Endothelial cell of umbilical vein (primary cell): ENCODE data around the gene STAB2. TPM values are rescaled to one million over a fixed set of nuclear protein-coding genes. Genes with fewer than 3 reads are reported as not detected.

Experiments
- BruUV-seq: library from RNA; stranded (reverse); fragments of 400-500 nt; replicated peaks from 2 replicates; lab custom pipeline; 2021; lab: Mats Ljungman, UMichigan
- CTCF ChIA-PET: fragments of 300-600, 350-600 bp; sonication (Branson Sonifier 250); formaldehyde crosslinking; loops from one replicate; lab custom pipeline; 2021; ENCODE audit warnings: antibody characterized with exemption, inconsistent platforms; lab: Charles Lee
- POLR2A ChIA-PET: fragments of 300-600, 350-600 bp; sonication (Branson Sonifier 250); formaldehyde crosslinking; loops from one replicate; lab custom pipeline; 2021; ENCODE audit warnings: antibody characterized with exemption, inconsistent platforms; lab: Charles Lee
- DNase-seq: peaks from one replicate; pipeline ENCODE4 v3.0.0-alpha.2; 2011; ENCODE audit warnings: low read depth, low spot score
- FAIRE-seq: peaks from 2 replicates; lab custom pipeline; 2011; peaks lifted over from hg19 to GRCh38; lab: Jason Lieb, UNC
- H2AFZ ChIP-seq: 2 replicates; pipeline ENCODE4 v1.6.0; 2012; ENCODE audit warnings: low read depth, low read length, control low read depth, inconsistent platforms
- H3K27ac ChIP-seq: 2 replicates; pipeline ENCODE4 v1.5.1; 2011; ENCODE audit warnings: low read depth, mild to moderate bottlenecking, control low read depth, low read length, moderate library complexity; ENCODE audit not compliant: insufficient read depth
- H3K27me3 ChIP-seq, 2 experiments: 2 replicates each; pipeline versions ENCODE4 v1.6.0 to v1.6.1; 2011; ENCODE audit warnings: low read length in 2 of 2, mixed read lengths in 1 of 2; ENCODE audit not compliant: control insufficient read depth in 2 of 2, insufficient read depth in 2 of 2
- H3K36me3 ChIP-seq, 2 experiments: 2 replicates in 1 of 2; 3 replicates in 1 of 2; pipeline ENCODE4 v1.5.1; 2011; ENCODE audit warnings: low read length in 2 of 2, mild to moderate bottlenecking in 1 of 2, moderate library complexity in 1 of 2; ENCODE audit not compliant: control insufficient read depth in 2 of 2, insufficient read depth in 2 of 2; ENCODE audit errors: extremely low read depth in 1 of 2
- H3K4me1 ChIP-seq: 3 replicates; pipeline ENCODE4 v1.5.1; 2011; ENCODE audit warnings: mild to moderate bottlenecking, low read length; ENCODE audit not compliant: control insufficient read depth, insufficient read depth; ENCODE audit errors: extremely low read depth
- H3K4me2 ChIP-seq: 2 replicates; pipeline ENCODE4 v1.6.1; 2011; ENCODE audit warnings: low read length, control low read depth, mixed read lengths; ENCODE audit not compliant: insufficient read depth
- H3K4me3 ChIP-seq, 3 experiments: fragments of 200-600 bp in 1 of 3; sonication (generic), shearing (Covaris generic) in 1 of 3; replicated peaks in 1 of 3; 2 replicates each; pipeline ENCODE4 v1.5.1; 2011 to 2016; ENCODE audit warnings: control low read depth in 3 of 3, low read length in 3 of 3, mild to moderate bottlenecking in 2 of 3, inconsistent platforms in 1 of 3, low read depth in 1 of 3, moderate library complexity in 1 of 3; ENCODE audit not compliant: insufficient read depth in 1 of 3
- H3K79me2 ChIP-seq: 2 replicates; pipeline ENCODE4 v1.6.0; 2012; ENCODE audit warnings: low read length, inconsistent platforms; ENCODE audit not compliant: control insufficient read depth, insufficient read depth
- H3K9ac ChIP-seq: replicated peaks from 2 replicates; pipeline ENCODE3; 2011; ENCODE audit warnings: low read length, control low read depth; ENCODE audit not compliant: insufficient read depth; ENCODE audit errors: extremely low read depth
- H3K9me1 ChIP-seq: replicated peaks from 3 replicates; pipeline ENCODE4 v1.6.0; 2011; ENCODE audit warnings: mild to moderate bottlenecking, low read length; ENCODE audit not compliant: control insufficient read depth, insufficient read depth; ENCODE audit errors: extremely low read depth
- H3K9me3 ChIP-seq: replicated peaks from 2 replicates; pipeline ENCODE4 v1.5.1; 2012; ENCODE audit warnings: low read length, inconsistent platforms; ENCODE audit not compliant: control insufficient read depth, insufficient read depth
- H4K20me1 ChIP-seq: replicated peaks from 2 replicates; pipeline ENCODE3; 2011; ENCODE audit warnings: mild to moderate bottlenecking, low read length; ENCODE audit not compliant: control insufficient read depth, insufficient read depth; ENCODE audit errors: extremely low read depth
- CTCF ChIP-seq, 2 donors: IDR thresholded peaks; 1 replicate in 1 of 2; 2 replicates in 1 of 2; pipeline ENCODE4 v1.5.1; 2011; ENCODE audit warnings: low read length in 2 of 2, mild to moderate bottlenecking in 2 of 2, moderate library complexity in 2 of 2, control low read depth in 1 of 2, inconsistent platforms in 1 of 2, low read depth in 1 of 2; ENCODE audit not compliant: insufficient read depth in 1 of 2; ENCODE audit errors: extremely low read depth in 1 of 2
- EZH2 ChIP-seq: IDR thresholded peaks from 2 replicates; pipeline ENCODE4 v1.6.1; 2012; ENCODE audit warnings: borderline replicate concordance, low read depth, mild to moderate bottlenecking, moderate library complexity, low read length, inconsistent platforms; ENCODE audit not compliant: severe bottlenecking
- FOS ChIP-seq: IDR thresholded peaks from 2 replicates; pipeline ENCODE4 v1.6.1; 2011; ENCODE audit warnings: mild to moderate bottlenecking, low read length, moderate library complexity, borderline replicate concordance; ENCODE audit not compliant: insufficient read depth
- GATA2 ChIP-seq: IDR thresholded peaks from 2 replicates; pipeline ENCODE4 v1.7.0; 2011; ENCODE audit warnings: low read depth, mild to moderate bottlenecking, moderate library complexity, mixed read lengths, low read length; ENCODE audit not compliant: insufficient read length, insufficient read depth
- JUN ChIP-seq: IDR thresholded peaks from 2 replicates; pipeline ENCODE4 v1.6.1; 2011; ENCODE audit warnings: borderline replicate concordance, low read depth; ENCODE audit not compliant: insufficient read length, insufficient read depth
- MAX ChIP-seq: IDR thresholded peaks from 2 replicates; pipeline ENCODE4 v1.6.1; 2011; ENCODE audit not compliant: insufficient read depth, insufficient read length
- MYC ChIP-seq: IDR thresholded peaks from one replicate; pipeline ENCODE4 v1.6.1; 2011; ENCODE audit warnings: mild to moderate bottlenecking, low read depth, low read length
- POLR2A ChIP-seq: IDR thresholded peaks from 2 replicates; pipeline ENCODE4 v1.6.1; 2012; ENCODE audit warnings: low read depth, mild to moderate bottlenecking, control low read depth, low read length
- POLR2AphosphoS5 ChIP-seq: IDR thresholded peaks from 2 replicates; pipeline ENCODE4 v1.6.1; 2012; ENCODE audit warnings: low read depth, mild to moderate bottlenecking, control low read depth, low read length, moderate library complexity; ENCODE audit not compliant: insufficient read depth
- dilution Hi-C: fragments of 300-500 bp; cut with MboI; formaldehyde crosslinking; loops from one replicate; pipeline ENCODE4 v1.15.0; 2019; ENCODE audit warnings: low sequenced_read_pairs; ENCODE audit not compliant: extremely low pct_ligation_motif_present
- intact Hi-C: fragments of 100-400 bp; cut with micrococcal nuclease; formaldehyde crosslinking; loops from one replicate; pipeline ENCODE4 v1.10.0; 2022
- polyA plus RNA-seq, 4 experiments: library from polyadenylated mRNA; depleted of rRNA in 3 of 4; stranded (reverse) in 3 of 4; unstranded in 1 of 4; fragments of >200 nt; gene quantifications; 2 replicates each; pipeline versions ENCODE4 v1.2.1 to v1.2.3, GENCODE V29; 2011 to 2012; ENCODE audit warnings: missing spikeins in 1 of 4
- total RNA-seq: library from RNA; stranded (reverse); gene quantifications from 2 replicates; pipeline ENCODE4 v1.2.3, GENCODE V29; 2021

STAB2 gene
- total and polyA plus RNA-seq, 2 donors (not counting 3 experiments of a cell fraction or from before 2014, with no cell fraction given), result 0.01 TPM; not detected in 1

GRCh38 chr12:103734863-103735262, 147.8 kb downstream of the STAB2 start:
- Histone ChIP-seq H3K9me1 (no peaks in the 10 kb centered on the region), H3K4me3 (no peak overlapping the region), H3K36me3 (no peaks in the 10 kb centered on the region), H3K27me3 (peaks cover 0 to 2% of the 10 kb centered on the region in 2 experiments), H3K9ac (no peak overlapping the region), H3K27ac (no peak overlapping the region), H2AFZ (no peak overlapping the region), H3K4me1 (no peaks in the 10 kb centered on the region), H4K20me1 (no peaks in the 10 kb centered on the region), H3K9me3 (no peaks in the 10 kb centered on the region), H3K79me2 (no peaks in the 10 kb centered on the region), H3K4me2 (no peak overlapping the region)
- ChIA-PET POLR2A (no interaction called here), CTCF (no interaction called here)
- intact Hi-C loops (no loop called here), dilution Hi-C loops (no loop called here)
- DNase-seq (no peak), FAIRE-seq (no peak)
- no TSS peak for BruUV-seq
- TF ChIP-seq MYC (no peak), JUN (no peak), POLR2A (no peak), MAX (no peak), EZH2 (no peak), CTCF (IDR thresholded peaks at IDR 0.05; ENCODE audit: extremely low read depth in 1 of 2, insufficient read depth in 1 of 2, low read depth in 1 of 2, low read length in 2 of 2) (no peak), FOS (no peak), POLR2AphosphoS5 (no peak), GATA2 (no peak)
